Sigmoid colon (tissue), 4 donors: ENCODE results near the gene EFCAB10.

Experiments
- EP300 ChIP-seq, 4 donors: sonication (generic); formaldehyde crosslinking; IDR thresholded peaks; one replicate each; pipeline ENCODE4 v1.6.1; 2017; ENCODE audit warnings: antibody characterized with exemption in 4 of 4
- POLR2A ChIP-seq, 2 donors: fragments of 450-650 bp; IDR thresholded peaks; one replicate each; pipeline ENCODE4 v1.6.1; 2016; ENCODE audit warnings: antibody characterized with exemption in 2 of 2, mild to moderate bottlenecking in 2 of 2, moderate library complexity in 2 of 2
- POLR2AphosphoS5 ChIP-seq, 4 donors: sonication (generic); formaldehyde crosslinking; IDR thresholded peaks; one replicate each; pipeline ENCODE4 v1.6.1; 2017; ENCODE audit warnings: antibody characterized with exemption in 4 of 4
- TF ChIP-seq, protein P1 (sequence below), 4 experiments: fragments of 450-650 bp in 3 of 4; fragments of 200-600 bp in 1 of 4; IDR thresholded peaks; one replicate each; pipeline ENCODE4 v1.5.1; 2016 to 2019; ENCODE audit warnings: antibody characterized with exemption in 4 of 4, mild to moderate bottlenecking in 3 of 4, moderate library complexity in 2 of 4

DNA sequence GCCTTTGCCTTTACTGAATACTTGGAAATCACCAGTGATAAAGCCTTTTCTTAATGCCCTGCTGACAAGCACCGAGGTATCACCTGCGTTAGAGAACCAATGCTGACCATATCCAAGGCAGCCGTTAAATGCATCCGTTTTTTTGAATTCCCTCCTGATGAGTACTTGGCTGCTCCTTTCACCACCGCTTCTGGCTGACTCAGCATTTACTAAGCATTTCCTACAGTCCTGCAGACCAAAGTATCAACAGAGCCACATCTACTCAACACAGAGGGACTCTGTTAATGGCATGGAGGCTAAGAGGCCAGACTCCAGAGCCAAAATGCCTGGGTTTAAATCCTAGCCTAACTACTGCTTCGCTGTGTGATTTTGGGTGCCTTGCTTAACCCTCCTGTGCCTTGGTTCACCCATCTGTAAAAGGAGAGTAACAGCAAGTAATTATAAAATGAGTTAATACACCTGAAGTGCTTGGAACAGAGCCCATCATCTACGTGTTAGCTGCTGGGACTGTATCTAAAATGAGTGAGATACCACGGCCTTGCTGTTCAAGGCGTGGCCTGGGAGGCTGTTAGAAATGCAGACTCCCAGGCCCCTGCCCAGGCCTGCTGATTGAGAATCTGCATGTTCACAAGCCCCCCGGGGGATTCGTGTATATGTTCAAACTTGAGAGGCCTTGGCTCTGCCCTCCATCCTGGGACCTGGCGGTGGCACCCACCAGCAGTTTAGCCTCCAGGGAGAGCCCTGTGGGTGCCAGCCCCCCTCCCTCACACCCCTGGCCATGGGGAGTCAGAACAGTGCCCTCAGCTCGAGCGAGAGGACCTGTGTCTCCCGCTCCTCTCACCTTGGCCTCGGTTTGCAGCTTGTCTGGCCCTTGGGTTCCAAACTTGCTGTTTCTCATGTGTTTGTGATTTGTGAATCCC, 30.8 kb upstream of the EFCAB10 start:
- TF ChIP-seq POLR2AphosphoS5 (IDR thresholded peaks at IDR 0.05) (no peak), POLR2A (IDR thresholded peaks at IDR 0.05) (no peak), EP300 (IDR thresholded peaks at IDR 0.05) (no peak)
- TF ChIP-seq, protein P1, sequence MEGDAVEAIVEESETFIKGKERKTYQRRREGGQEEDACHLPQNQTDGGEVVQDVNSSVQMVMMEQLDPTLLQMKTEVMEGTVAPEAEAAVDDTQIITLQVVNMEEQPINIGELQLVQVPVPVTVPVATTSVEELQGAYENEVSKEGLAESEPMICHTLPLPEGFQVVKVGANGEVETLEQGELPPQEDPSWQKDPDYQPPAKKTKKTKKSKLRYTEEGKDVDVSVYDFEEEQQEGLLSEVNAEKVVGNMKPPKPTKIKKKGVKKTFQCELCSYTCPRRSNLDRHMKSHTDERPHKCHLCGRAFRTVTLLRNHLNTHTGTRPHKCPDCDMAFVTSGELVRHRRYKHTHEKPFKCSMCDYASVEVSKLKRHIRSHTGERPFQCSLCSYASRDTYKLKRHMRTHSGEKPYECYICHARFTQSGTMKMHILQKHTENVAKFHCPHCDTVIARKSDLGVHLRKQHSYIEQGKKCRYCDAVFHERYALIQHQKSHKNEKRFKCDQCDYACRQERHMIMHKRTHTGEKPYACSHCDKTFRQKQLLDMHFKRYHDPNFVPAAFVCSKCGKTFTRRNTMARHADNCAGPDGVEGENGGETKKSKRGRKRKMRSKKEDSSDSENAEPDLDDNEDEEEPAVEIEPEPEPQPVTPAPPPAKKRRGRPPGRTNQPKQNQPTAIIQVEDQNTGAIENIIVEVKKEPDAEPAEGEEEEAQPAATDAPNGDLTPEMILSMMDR (IDR thresholded peaks at IDR 0.05): no peak
